GM12872 (cell line): Measurements from ENCODE around the gene GRM8.

Source experiments
- TF ChIP-seq, protein P1 (sequence below): IDR thresholded peaks from 3 replicates; pipeline ENCODE4 v1.5.1; 2011; ENCODE audit warnings: low read depth, mild to moderate bottlenecking, low read length, moderate library complexity; ENCODE audit not compliant: insufficient read depth

GRM8 gene

DNA sequence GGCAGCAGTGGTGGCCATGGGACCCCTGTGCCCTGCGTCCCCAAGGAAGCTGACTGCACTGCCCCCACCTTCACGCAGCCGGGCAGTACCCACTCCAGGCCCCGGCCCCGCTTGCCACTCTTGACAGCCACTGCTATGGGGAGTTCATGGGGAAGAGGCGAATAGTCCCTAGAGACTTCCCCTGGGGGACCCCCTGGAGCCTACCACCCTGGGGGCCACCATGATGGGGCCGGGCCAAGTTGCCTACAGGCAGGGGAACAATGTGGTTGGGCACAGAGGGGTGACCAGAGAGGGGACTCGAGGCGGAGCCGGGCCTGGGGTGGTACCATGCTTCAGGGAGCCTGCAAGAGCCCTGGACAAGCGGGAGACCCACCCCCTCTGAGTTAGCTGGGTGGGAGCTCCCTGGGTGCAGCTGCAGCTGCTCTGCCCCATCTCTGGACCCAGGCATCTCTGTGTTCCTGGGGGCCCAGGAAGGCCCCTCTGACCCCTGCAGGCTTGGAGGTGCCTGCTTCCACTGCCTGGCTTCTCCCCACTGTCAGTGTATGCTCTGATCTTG, 567.6 kb downstream of the GRM8 start:
- TF ChIP-seq, protein P1, sequence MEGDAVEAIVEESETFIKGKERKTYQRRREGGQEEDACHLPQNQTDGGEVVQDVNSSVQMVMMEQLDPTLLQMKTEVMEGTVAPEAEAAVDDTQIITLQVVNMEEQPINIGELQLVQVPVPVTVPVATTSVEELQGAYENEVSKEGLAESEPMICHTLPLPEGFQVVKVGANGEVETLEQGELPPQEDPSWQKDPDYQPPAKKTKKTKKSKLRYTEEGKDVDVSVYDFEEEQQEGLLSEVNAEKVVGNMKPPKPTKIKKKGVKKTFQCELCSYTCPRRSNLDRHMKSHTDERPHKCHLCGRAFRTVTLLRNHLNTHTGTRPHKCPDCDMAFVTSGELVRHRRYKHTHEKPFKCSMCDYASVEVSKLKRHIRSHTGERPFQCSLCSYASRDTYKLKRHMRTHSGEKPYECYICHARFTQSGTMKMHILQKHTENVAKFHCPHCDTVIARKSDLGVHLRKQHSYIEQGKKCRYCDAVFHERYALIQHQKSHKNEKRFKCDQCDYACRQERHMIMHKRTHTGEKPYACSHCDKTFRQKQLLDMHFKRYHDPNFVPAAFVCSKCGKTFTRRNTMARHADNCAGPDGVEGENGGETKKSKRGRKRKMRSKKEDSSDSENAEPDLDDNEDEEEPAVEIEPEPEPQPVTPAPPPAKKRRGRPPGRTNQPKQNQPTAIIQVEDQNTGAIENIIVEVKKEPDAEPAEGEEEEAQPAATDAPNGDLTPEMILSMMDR = no peak

GRCh38 chr7:126682176-126682575, 570.6 kb downstream of the GRM8 start:
- TF ChIP-seq, protein P1 = no peak

DNA sequence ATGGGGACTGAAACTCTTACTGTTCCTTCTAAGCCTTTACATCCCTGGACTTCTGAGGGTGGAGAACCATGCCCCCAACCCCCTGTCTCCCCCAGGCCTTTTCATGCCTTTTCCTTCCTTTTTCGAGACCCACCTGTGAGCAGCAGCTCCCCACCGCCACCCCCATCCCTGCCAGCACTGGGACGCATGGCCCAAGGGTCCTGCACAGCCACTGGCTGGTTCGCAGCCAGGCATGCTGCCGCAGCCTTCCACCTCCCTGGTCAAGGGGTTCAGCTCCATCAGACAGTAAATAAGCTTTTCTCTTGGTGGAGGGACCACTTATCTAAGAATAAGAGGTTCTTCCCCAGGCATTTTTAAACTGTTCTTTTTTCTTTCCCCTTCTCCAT, 584.4 kb downstream of the GRM8 start:
- TF ChIP-seq, protein P1 = no peak

DNA sequence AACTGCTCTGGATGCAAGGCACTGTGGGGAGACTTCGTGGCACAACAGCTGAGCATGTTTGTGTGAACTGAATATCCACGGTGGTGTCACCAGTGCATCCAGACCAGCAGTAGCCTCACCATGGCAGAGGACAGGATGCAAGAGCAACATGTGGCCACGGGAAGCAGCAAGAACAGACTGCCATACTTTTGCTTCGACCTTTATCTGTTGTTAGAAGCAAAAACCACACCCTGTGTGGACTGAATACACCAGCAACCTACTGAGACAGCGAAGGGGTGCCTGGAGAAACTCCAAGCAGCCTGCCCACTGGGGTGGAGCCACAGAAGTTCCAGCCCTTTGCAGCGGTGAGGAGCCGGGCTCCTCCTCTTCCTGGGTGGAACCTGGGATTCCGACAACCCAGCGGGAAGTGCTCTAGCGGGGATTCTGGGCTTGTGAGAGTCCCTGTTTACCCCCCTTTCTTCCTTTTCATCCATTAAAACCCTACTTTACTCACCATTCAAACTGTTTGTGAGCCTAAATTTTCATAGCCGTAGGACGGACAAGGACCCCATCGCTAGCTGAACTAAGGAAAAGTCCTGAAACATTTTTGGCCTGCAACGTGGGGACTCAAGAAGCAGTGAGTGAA, 584.9 kb downstream of the GRM8 start:
- TF ChIP-seq, protein P1 = no peak

GRCh38 chr7:126662856-126663255, 589.9 kb downstream of the GRM8 start:
- TF ChIP-seq, protein P1 = no peak

DNA sequence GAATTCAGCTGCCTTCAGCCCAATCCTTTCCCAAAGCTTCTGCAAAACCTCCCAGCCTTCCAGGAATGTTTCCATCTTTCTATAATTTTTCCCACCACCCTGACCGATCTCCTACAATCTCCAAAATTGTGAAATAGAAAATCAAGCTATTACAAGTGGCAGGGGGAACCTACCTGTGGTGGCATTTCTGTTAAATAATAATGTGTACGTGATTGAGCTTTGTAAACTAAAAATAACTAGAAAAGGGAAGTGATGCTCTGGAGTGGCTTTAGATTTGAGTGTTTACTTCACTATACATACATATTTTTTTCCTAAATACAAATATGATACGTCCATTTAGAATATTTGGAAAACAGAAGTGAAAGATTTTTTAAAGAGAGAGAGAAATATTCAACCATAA, 593.6 kb downstream of the GRM8 start:
- TF ChIP-seq, protein P1 = no peak

DNA sequence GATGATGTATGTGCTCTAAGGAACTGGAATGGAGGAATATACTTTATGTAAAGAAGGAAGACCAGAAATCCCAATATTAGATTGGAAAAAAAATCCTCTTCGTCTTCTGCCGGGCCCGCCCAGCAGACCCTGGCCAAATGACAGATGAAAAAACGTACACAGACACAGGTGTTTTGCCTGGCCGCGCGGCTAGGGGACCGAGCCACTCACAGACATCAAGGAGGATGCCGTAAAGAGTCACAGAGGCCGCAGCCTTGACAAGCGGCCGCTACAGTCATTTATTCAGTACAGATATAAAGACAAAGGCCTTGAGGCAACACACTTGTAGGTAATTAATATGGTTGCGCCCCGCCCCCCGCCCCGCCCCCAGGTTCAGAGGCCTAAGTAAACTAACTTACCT, 594.1 kb downstream of the GRM8 start:
- TF ChIP-seq, protein P1 = no peak
